ENCODE measurements around the gene QPCT. TPM values are rescaled to one million over a fixed set of nuclear protein-coding genes. Genes with fewer than 3 reads are reported as not detected.

The QPCT gene
- total RNA-seq, 1 donor from 2014 or later: 7.9 TPM

DNA sequence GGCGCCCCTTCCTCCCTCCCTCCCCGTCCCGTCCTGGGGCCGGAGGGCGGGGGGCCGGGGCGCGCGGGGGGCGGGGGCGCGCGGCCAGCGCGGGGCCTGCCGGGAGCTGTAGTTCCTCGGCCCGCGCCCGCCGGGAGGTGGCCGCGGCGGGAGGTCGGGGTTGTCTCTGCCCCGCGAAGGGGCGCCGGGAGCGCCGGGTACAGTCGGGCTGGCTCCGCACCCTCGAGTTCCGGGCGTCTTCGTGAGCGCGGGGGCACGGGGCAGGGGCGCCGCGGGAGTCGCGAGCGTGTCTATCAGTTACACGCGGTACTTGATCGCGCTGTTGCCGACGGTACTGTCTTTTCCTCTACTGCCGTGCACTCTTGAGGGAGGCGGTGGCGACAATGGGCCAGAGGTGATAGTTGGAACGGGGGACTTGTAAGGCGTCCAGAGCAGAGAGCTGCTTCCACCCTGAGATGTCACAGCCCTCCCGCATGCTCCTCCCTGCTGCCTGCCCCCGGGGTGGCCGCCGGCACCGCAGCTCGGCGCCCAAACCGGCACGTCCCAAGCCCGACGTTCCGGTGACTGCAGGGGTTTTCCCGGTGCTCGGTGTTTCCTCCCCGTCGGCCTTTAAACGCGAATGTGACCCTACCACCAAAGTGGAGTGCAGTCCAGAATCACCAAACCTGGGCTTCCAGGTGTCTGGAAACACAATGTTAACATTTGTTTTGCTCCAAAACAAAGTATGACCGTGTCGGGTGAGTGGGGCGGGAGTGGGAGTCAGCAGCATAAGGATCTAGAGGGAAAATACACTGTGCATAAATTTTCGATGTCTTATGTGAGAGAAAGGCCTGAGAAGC, 19.4 kb upstream of the QPCT start, which contains the start of gene PRKD3:
PRKD3 (minus strand) TSS at position 48 of the 839 bp plus-strand sequence. CDS start 8,309 bp downstream, outside the sequence.
- DNase-seq (ENCODE audit: low spot score): no peak

DNA sequence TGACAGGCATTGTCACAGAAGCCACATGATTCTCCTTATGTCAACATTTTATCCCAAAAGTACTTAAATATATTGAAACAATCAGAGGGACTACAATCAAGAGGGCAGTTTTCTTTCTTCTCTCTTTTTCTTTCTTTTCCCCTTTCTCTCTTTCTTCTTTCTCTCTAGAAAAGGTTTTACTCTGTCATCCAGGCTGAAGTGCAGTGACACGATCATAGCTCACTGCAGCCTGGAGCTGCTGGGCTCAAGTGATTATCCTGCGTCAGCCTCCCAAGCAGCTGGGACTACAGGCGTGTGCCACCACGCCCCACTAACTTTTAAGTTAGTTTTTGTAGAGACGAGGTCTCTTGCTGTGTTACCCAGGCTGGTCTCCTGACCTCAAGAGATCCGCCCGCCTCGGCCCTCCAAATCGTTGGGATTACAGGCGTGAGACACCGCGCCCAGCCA, 18.8 kb upstream of the QPCT start:
- DNase-seq (ENCODE audit: low spot score): no peak

DNA sequence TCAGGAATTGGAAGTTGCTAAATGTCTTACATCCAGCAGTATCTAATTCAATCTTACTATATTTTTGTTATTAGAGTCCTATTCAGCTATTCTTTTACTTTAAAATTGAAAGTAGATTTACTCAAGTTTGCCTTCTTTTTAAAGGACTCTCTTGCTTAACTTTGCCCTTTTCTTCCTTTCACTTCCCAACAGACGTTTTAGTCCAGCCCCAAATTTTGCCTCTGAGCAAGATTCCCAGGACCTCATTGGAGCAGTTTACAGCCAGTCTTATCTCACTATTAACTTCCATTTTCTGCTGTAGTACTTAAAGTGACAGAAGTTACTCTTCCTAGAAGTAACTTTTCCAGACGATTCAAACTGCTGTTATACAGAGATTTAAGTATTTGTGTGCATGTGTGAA, 18.1 kb upstream of the QPCT start:
- peak; percentile 54 for DNase-seq (ENCODE audit: low spot score)

DNA sequence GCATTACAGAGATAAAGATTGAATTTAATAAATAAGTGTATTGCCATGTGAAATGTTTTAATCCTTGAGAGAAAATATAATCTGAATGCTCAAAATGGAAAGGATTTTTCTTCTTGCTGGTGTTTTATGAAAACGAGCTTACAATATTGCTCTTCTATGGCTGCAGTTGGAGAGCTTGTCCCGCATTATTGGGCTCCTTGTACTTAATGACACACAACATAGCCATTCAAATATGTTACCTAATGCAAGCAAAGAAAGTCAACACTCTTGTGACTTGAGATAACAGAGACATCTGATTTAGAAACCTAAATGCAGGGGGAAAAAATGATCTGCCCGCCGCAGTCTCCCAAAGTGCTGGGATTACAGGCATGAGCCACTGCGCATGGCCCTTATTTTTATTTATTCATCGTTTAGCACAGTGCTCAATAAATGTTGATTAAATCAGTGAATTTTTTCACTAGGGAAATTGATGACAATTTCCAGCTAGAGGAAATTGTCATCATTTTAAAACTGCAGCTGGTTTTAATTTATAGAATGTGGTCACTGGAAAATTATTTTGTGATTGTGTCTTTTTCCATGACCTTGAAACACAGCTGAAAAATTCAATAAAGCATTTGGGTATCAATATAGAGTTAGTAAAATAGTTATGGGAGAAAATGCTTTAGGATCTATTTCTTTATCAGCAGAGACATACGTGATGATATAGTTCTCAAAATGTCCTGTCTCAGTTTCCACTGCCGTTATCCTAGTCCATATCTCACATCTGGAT, 17.4 kb upstream of the QPCT start:
- no peak for DNase-seq (ENCODE audit: low spot score)

DNA sequence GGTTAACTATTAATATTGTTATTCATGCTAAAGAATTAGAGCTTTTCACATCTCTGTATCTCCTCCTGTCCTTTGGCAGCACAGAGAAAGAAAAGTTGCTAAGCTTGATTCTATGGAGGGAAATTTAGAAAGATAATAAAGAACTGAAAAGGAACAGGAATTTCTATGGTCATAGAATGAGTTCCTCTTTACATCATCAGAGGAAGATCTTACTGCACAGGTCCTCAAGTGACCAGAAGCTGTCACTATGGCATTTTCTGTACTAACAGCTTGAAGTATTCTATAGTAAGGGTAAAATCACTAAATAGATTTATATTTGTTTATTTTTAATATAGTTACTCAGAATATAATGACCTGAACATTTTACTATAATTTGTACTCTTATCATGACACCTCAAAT, 13.7 kb upstream of the QPCT start:
- no peak for DNase-seq (ENCODE audit: low spot score)

DNA sequence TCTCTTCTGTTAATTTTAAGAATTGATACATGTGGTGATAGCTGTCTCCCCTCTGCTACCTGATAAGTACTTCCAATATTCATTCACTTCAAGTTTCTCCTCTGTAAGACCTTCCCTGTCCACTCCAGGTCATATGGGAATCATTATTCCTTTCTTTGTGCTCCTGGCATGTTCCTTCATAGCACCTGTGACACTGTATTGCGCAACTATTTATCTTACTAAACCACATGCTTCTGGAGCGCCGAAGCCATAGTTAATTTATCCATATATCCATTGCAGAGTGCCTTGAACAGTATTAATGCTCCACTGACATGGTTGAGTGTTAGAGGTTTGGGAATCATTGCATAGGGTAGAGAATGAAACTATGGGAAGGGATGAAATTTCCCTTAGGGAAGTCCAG, 11.9 kb upstream of the QPCT start:
- DNase-seq (ENCODE audit: low spot score): no peak

DNA sequence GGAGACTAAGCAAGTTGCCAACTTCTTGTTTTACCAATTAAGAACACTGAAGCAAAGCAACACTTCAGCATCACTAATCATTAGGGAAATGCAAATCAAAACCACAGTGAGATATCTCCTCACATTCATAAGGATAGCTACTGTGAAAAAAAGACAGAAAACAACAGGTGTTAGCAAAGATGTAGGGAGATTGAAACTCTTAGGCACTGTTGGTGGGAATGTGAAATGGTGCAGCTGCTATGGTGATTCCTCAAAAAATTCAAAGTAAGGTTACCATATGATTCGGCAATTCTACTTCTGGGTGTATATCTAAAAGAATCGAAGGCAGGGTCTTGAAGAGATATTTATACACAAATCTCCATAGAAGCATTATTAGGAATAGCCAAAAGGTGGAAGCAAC, 11.2 kb upstream of the QPCT start:
- no peak for DNase-seq (ENCODE audit: low spot score)

DNA sequence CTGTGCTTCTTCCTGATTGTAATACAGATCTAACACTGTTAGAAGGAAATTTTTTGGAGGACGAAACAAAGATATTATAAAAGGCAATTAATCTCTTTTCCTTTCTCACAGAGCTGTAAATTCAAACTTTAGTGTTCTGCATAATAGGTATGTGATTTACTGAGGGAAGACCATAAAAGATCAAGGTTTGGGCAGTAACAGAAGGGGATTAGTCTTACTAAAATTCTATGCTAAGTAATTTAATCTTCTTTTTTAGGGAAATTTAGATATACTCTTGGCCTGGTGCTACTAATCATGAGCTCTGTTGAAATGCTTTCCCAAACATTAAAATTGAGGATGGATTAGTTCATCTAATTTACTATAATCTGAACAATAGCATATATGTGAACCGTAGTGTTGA, 8.8 kb upstream of the QPCT start:
- no peak for DNase-seq (ENCODE audit: low spot score)

DNA sequence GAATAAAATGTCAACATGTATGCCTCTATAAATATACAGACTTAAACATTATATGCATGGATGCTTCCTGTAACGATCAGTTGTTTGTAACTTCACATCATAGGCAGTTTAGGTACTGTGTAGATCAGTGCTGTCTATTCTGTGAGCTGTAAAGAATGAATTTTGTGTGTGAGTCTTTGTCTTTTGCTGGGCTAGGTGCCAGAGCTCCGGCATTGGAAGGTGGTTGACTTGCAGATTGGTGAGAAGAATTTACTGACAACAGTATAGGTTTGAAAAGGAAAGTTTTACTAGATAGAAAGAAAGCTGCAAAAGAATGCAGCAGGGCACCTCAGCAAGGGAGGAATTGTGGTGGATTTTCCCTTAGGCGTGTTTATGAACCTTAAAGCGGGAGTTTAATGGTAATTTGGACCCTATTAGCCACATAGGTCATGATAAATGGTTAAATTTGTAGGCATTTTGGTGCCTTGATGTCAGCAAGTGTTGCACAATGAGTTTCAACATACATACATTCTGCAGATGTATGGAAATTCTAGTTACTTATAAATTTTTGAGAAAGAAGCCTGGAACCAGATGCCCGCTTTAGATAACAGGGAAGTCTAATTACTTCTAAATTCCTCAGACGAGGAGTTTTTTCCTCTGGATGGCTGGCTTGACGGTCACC, 6.7 kb upstream of the QPCT start:
- no peak for DNase-seq (ENCODE audit: low spot score)

DNA sequence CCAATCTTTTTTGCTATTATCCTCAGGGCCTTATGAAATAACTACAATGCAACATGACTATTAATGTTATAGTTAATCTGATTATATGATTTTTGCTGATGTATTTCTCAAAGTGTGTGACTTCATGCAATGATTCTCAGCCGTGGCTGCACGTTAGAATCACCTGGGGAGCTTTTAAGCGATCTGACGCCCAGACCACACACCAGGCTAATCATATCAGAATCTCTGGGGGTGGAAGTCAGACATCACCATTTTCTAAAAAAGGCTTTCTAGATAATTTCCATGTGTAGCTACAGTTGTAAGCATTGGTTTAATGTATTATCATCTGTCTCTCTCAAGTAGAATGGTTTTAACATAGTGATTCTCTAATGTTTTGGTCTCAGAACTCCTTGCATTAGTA, 5.5 kb upstream of the QPCT start:
- no peak for DNase-seq (ENCODE audit: low spot score)

DNA sequence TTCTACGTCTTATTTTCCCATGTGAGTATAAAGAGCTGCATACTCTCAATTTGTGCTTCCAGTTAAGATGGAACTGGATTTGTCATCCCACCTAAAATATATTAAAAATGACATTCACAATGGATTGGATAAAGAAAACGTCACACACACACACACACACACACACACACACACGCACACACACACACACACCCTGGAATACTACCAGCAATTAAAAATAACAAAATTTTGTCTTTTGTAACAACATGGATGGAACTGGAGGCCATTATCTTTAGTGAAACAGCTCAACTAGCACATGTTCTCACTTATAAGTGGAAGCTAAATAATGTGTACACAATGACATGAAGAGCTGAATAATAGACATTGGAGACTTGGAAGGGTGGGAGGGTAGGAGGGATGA, 3.8 kb upstream of the QPCT start:
- no peak for DNase-seq (ENCODE audit: low spot score)

DNA sequence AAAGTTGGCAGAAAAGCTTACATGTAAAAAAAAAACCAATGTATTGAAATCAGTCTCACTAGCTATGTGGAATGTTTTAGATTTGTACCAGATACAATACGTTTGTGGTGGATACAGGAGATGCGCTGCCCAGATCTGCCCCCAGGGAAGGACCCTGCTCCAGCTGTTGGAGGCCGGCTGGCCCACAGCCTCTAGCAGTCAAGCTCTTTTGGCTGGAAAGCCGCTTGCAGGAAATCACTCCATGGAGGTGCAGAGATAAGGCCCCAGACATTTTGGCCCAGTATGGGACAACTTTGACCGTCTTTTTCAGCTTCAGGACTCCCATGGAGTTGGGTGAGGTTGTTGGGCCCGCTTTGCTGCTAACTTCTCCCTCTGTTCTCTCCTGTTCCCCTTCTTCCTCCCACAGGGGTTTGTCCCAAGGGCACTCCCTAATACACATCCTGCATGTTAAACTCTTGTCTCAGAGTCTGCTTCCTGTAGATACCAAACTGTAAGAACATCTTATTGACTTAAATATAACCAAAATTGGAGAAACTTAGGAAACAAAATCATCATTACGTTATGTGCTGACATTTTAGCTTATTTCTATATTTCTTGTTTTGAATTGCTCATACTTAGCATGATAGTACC, 1.7 kb upstream of the QPCT start:
- no peak for DNase-seq (ENCODE audit: low spot score)

DNA sequence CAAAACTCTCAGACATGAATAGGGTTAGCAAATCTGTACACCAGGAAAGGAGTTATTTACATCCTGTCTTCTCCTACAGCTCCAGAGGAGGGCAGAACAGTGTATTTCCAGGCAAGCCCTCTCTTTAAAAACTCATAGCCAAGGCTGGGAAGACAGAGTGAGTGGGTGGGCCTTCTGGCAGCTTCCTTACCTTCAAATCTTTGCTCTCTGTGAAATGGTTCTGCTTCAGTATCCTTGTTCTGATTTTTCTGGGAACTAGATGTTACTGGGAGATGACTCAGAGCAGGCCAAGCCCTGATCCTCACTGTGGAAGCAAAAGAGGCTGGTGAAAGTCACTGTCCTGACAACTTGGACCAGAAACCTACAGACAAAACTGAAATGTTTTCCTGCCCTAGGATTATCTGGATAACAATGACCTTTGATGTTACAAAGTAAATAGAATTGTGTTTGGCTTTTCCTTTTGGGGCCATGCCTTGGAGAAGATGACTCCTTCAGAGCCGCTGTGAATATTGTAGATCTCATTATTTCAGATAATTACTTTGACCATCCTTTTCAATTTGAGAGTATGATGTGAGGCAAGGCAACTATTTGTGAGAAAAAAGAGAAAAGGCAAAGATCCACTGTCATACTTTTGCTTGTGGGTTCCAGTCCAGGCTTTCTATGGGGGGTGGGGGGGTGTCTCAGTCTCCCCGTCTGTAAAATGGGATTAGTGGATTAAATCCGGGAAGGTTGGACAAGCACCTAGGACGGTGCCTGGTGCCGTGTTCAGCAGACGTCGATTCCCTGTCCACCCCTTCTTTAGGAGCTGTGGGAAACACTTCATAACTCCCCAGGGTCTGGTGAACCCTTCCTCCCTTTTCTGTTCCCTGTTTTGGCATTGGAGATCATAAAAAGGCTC, 644 bp upstream of the QPCT start:
- peak; percentile 25 for DNase-seq (ENCODE audit: low spot score)

DNA sequence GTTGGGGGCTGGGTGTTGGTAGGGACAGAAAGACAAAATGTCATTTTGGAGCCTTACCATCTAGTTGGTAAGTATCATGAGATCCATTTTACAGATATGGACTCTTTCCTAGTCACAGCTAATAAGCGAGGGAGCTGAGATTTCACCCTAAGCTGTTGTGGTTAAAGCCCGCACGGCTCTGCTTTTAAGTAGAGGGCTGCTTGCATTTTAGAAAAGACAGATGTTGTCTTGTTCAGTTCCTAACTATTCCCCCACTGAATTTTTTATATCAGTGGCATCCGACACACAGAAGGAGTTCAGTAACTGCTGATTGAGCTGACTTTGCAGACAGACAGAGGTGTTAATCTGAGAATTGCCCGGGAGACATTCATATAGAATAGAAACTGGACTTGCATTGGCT, 3.7 kb downstream of the QPCT start:
- DNase-seq (ENCODE audit: low spot score): no peak

DNA sequence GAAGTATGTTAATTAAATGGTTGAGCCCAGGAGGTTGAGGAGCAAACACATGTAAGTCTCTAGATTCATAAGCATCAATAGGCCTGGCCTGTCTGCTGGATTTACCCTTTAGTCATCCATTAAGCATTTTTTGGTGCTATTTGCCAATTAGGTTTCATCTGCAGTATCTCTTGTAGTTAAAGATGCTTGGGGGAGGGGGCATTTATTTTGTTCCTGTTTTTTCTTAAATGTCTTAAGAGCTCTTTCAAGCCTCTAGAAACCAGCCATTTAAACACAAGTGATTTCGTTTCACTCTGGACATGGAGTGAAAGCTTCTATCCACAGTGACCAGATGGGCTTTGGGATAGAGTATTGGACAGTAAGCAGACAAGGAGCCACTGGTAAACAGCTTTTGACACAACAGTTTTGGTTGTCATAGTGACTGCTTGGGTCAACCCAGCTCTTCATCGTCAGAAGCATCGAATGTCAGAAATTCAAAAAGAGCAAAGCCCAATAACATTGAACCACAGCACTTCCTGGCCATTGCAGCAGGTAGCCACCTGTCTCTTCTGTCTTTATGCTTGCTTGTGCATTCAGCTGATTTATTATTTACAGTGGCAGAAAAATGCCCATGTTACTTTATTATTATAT, 4.9 kb downstream of the QPCT start:
- no peak for DNase-seq (ENCODE audit: low spot score)

DNA sequence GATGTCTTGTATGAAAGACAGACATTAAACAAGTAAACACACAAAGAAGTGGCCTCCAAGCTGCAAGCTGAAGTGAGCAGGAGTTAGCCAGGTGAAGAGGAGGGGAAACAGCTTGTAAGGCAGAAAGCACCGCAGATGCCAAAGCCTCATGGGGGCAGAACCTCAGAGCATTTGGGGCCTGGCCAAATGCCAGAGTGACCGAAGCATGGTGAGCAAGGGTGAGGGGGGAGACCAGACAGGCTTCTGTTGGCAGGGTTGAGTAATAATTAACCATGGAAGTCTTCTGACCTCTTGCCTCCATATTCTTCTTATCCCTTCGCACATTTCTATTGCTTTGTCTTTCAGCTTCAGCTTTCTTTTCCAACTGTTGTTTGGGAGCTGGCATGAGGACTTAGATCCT, 5.6 kb downstream of the QPCT start:
- no peak for DNase-seq (ENCODE audit: low spot score)

DNA sequence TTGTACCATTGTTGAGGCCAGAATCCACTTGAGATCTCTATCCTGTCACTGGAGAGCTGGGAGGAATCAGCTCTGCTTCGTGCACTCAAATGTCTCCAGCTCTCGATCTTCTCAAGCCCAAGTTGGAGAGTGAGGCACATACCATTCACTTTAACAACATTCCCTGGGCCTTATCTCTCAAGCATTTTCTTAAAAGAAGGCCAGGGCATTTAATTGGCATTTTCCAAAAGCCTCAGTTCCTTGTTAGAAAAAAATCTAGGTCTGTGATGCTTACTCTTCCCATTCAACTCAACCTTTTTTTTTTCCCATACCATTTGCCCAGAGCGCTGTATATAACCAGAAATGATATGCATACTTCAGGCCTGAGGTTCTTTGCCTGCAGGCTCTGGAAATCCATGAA, 10.1 kb downstream of the QPCT start:
- DNase-seq (ENCODE audit: low spot score): no peak

DNA sequence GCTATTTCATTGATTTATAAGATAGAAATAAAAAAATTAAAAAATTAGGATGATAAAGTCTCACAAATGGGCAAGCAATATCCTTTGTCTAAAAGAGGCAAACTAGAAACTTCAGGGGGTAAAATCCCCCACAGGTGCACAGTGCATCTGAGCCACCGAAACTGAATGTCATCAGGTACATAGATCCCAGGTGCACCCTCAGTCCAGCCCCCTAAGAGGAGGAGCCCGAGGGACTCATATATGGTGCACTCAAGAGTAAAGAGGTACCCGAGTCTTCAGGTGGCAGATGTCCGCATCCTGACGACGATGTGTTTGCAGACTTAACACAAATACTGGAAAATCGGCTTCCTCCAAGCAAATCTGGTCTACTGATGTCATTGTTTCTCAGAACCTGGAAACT, 11.3 kb downstream of the QPCT start:
- no peak for DNase-seq (ENCODE audit: low spot score)

DNA sequence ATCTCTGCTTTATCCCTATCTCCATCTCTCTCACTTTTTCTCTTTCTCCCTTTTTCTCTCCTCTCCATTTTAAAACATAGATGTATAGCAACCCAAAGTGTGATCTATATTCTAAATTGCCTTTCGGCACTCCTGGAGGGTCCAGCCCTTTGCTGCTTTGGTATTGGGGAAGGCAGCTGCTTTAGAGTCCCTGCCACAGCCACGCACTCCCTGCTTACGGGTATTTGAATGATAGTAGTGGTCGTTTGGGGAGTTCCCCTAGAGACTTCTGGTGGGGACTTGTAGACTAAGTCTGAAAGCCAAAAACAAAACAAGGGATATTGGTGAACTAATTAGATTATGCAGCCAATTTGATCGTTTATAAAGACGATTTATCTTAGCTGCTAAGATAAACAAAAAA, 11.9 kb downstream of the QPCT start:
- DNase-seq (ENCODE audit: low spot score): no peak

DNA sequence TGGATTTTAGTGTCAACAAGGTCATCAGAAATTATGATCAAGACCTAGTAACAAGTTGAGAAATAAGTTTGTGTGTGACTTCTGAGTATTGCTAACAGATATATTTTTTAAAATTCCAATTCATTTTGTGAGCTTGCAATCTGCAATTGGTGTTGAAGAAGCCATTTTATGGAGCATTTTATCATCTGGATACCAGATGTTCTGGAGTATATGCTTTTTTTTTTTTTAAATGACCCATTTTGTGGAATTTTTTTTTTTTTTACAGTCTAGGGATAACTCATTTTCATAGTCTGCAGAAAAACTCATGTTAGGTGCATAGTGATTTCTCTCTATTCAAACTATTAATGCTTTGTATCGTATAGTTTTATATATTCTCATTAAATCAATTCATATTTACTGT, 12.6 kb downstream of the QPCT start:
- no peak for DNase-seq (ENCODE audit: low spot score)

DNA sequence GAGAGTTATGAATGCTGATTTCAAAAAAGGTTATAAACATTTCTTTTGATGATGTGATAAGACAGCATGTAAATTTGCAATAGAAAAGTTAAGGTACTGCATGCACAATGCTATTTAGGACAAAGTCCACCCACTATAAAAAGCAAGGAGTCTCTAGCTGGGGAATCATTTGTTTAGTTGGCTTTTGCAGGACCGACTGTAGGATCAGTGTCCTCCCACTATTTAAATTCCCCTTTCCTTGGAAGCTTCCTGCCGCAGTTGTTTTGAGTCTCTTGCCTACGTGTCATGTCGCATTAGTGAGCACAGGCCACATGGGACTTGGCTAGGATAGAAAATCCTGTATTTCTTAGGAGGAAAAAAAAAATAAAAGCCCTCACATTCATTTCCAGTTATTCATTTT, 13.1 kb downstream of the QPCT start:
- no peak for DNase-seq (ENCODE audit: low spot score)

All from mucosa of gallbladder (tissue), 1 donor.